ENCODE measurements around the gene CDK19.

GRCh38 chr6:110841266-110841665 is 26.0 kb upstream of the CDK19 start:
- TF ChIP-seq SMC3 (IDR thresholded peaks at IDR 0.05; ENCODE audit: low read depth, low read length): no peak
- no peak for TF ChIP-seq CTCF (conservative IDR thresholded peaks at IDR 0.05; ENCODE audit: low read depth, low read length)
- TF ChIP-seq POLR2A (IDR thresholded peaks at IDR 0.05; ENCODE audit: low read depth, low read length): no peak
- no peak for TF ChIP-seq MAZ (IDR thresholded peaks at IDR 0.05; ENCODE audit: borderline replicate concordance, low read depth, low read length)
- TF ChIP-seq RAD21 (IDR thresholded peaks at IDR 0.05; ENCODE audit: low read length): no peak
- no peak for TF ChIP-seq CHD1 (IDR thresholded peaks at IDR 0.05; ENCODE audit: low read depth, low read length)

Data from IMR-90 (cell line).